PC-3 (cell line): ENCODE data around the gene LMCD1. TPM values are rescaled to one million over a fixed set of nuclear protein-coding genes. Genes with fewer than 3 reads are reported as not detected.
"Not testable (repeated sequence)": the region's sequence is repeated elsewhere in the genome, so short reads cannot be mapped to it uniquely, and the experiment has no call there.

ENCODE experiments used
- ATAC-seq: fragments of 200-7000 bp; cut with Tn5 transposase; 2 replicates; pipeline ENCODE4 v1.9.1; 2020; ENCODE audit warnings: mild to moderate bottlenecking, moderate library complexity
- BruUV-seq: library from RNA; stranded (reverse); fragments of 400-500 nt; replicated peaks from 2 replicates; lab custom pipeline; 2021; lab: Mats Ljungman, UMichigan
- CTCF ChIA-PET: fragments of 300-600 bp; sonication (Branson Sonifier 250); formaldehyde crosslinking; loops from one replicate; lab custom pipeline; 2022; ENCODE audit warnings: antibody characterized with exemption; lab: Charles Lee
- POLR2A ChIA-PET: fragments of 300-600 bp; sonication (Branson Sonifier 250); formaldehyde crosslinking; loops from one replicate; lab custom pipeline; 2022; ENCODE audit warnings: antibody characterized with exemption; ENCODE audit not compliant: unreplicated experiment; lab: Charles Lee
- DNase-seq: peaks from one replicate; pipeline ENCODE4 v3.0.0-alpha.2; 2015
- H2AFZ ChIP-seq: fragments of 300-600 bp; sonication (generic); 2 replicates; pipeline ENCODE4 v1.6.0; 2016; ENCODE audit warnings: antibody characterized with exemption, low read length
- H3F3A ChIP-seq: fragments of 300-600 bp; sonication (generic); one replicate; pipeline ENCODE4 v1.6.0; 2017; ENCODE audit warnings: antibody characterized with exemption, low read length, control low read depth, mild to moderate bottlenecking; ENCODE audit not compliant: unreplicated experiment
- H3K27ac ChIP-seq: fragments of 300-600 bp; sonication (generic); 2 replicates; pipeline ENCODE4 v1.5.1; 2016; ENCODE audit warnings: mild to moderate bottlenecking, low read length
- H3K27me3 ChIP-seq: fragments of 300-600 bp; sonication (generic); 2 replicates; pipeline ENCODE4 v1.6.1; 2016; ENCODE audit warnings: low read length, mixed read lengths
- H3K36me3 ChIP-seq: fragments of 300-600 bp; sonication (generic); 2 replicates; pipeline ENCODE4 v1.6.1; 2016; ENCODE audit warnings: low read depth, mixed run types, low read length, mixed read lengths
- H3K4me1 ChIP-seq: fragments of 300-600 bp; sonication (generic); 2 replicates; pipeline ENCODE4 v1.5.1; 2016; ENCODE audit warnings: low read length; ENCODE audit not compliant: insufficient read depth
- H3K4me2 ChIP-seq: fragments of 300-600 bp; sonication (generic); 2 replicates; pipeline ENCODE4 v1.6.0; 2016; ENCODE audit warnings: low read length
- H3K4me3 ChIP-seq: fragments of 300-600 bp; sonication (generic); 2 replicates; pipeline ENCODE4 v1.5.1; 2016; ENCODE audit warnings: mild to moderate bottlenecking, low read length, mixed read lengths
- H3K79me2 ChIP-seq: fragments of 300-600 bp; sonication (generic); 2 replicates; pipeline ENCODE4 v1.6.1; 2017; ENCODE audit warnings: low read length, mixed read lengths
- H3K9ac ChIP-seq: fragments of 300-600 bp; sonication (generic); 2 replicates; pipeline ENCODE4 v1.6.0; 2016; ENCODE audit warnings: mild to moderate bottlenecking, low read length
- H3K9me2 ChIP-seq: fragments of 300-600 bp; sonication (generic); replicated peaks from 2 replicates; pipeline ENCODE4 v1.6.1; 2016; ENCODE audit warnings: mixed run types, low read length, mixed read lengths
- H3K9me3 ChIP-seq: fragments of 300-600 bp; sonication (generic); 2 replicates; pipeline ENCODE4 v1.6.1; 2016; ENCODE audit warnings: low read length, mixed read lengths
- H4K20me1 ChIP-seq: fragments of 300-600 bp; sonication (generic); 2 replicates; pipeline ENCODE4 v1.6.1; 2016; ENCODE audit warnings: low read length, mixed read lengths
- EZH2 ChIP-seq: fragments of 300-600 bp; sonication (generic); IDR thresholded peaks from one replicate; pipeline ENCODE4 v1.6.1; 2017; ENCODE audit warnings: antibody characterized with exemption, mild to moderate bottlenecking, low read length; ENCODE audit not compliant: unreplicated experiment
- EZH2phosphoT487 ChIP-seq: fragments of 300-600 bp; sonication (generic); IDR thresholded peaks from 2 replicates; pipeline ENCODE4 v1.6.1; 2018; ENCODE audit warnings: mild to moderate bottlenecking, antibody characterized with exemption, low read length, borderline replicate concordance
- intact Hi-C: fragments of 100-400 bp; cut with micrococcal nuclease; formaldehyde crosslinking; loops from 2 replicates; pipeline ENCODE4 v1.9.0; 2023
- total RNA-seq: library from RNA; depleted of rRNA; stranded (reverse); fragments of >200 nt; gene quantifications from 2 replicates; pipeline ENCODE4 v1.2.3, GENCODE V29; 2014
- TF ChIP-seq, protein P1 (sequence below): fragments of 300-600 bp; sonication (generic); conservative IDR thresholded peaks from 2 replicates; pipeline ENCODE4 v1.5.1; 2017; ENCODE audit warnings: antibody characterized with exemption, low read depth, mild to moderate bottlenecking, low read length

The LMCD1 gene
- total RNA-seq, 1 experiment from 2014 or later = 9.1 TPM

DNA sequence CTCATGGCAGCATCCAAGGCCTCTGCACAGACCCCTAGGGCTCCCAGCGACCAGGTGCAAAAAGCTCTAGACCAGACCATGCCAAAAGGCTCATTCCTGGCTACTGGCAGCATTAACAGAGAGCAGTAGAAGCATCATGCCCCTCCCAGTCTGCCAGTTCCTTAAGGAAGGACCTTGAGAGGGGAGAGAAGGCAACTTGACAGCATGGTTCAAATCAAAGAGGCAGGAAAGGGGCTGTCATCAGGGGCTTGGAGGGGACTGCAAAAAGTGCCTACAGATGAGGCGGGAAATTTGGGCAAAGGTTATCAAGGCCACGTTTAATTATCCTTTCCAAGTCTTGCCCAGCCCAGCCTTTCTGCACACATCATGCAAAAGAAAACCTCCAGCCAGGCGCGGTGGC lies 78.3 kb downstream of the LMCD1 start:
- Histone ChIP-seq H3K9me3 (no peaks in the 10 kb centered on the region), H3K36me3 (no peaks in the 10 kb centered on the region), H3F3A (no peaks in the 10 kb centered on the region), H3K27ac (no peak overlapping the region), H3K4me1 (0 out of 2 replicates have a peak, but pooled peaks cover 5% of the 10 kb centered on the region), H2AFZ (no peak overlapping the region), H3K4me2 (no peak overlapping the region), H3K9me2 (no peaks in the 10 kb centered on the region), H3K9ac (no peak overlapping the region), H3K4me3 (no peak overlapping the region), H3K79me2 (no peaks in the 10 kb centered on the region), H3K27me3 (no peaks in the 10 kb centered on the region), H4K20me1 (no peaks in the 10 kb centered on the region)
- DNase-seq = no peak
- no TSS peak for BruUV-seq
- CTCF ChIA-PET = no interaction called here
- POLR2A ChIA-PET = no interaction called here
- no peak for TF ChIP-seq EZH2
- TF ChIP-seq, protein P1, sequence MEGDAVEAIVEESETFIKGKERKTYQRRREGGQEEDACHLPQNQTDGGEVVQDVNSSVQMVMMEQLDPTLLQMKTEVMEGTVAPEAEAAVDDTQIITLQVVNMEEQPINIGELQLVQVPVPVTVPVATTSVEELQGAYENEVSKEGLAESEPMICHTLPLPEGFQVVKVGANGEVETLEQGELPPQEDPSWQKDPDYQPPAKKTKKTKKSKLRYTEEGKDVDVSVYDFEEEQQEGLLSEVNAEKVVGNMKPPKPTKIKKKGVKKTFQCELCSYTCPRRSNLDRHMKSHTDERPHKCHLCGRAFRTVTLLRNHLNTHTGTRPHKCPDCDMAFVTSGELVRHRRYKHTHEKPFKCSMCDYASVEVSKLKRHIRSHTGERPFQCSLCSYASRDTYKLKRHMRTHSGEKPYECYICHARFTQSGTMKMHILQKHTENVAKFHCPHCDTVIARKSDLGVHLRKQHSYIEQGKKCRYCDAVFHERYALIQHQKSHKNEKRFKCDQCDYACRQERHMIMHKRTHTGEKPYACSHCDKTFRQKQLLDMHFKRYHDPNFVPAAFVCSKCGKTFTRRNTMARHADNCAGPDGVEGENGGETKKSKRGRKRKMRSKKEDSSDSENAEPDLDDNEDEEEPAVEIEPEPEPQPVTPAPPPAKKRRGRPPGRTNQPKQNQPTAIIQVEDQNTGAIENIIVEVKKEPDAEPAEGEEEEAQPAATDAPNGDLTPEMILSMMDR = no peak
- no peak for TF ChIP-seq EZH2phosphoT487
- intact Hi-C loops = no loop called here
- no peak for ATAC-seq

DNA sequence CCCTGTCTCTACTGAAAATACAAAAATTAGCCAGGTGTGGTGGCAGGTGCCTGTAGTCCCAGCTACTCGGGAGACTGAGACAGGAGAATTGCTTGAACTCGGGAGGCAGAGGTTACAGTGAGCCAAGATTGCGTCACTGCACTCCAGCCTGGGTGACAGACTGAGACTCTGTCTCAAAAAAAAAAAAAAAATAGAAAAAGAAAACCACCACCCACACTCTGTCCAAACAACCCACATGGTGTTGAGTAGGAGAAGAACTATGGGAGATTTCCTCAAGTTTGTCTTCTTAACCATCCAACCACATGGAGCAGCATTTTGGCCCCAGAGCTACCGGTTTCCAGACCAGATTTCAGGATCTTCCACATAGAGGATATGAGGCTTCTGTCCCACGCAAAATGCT lies 78.8 kb downstream of the LMCD1 start:
- H3K9me2 ChIP-seq, H3K27me3 ChIP-seq, H3K9ac ChIP-seq, H3K4me2 ChIP-seq, H2AFZ ChIP-seq, BruUV-seq, H4K20me1 ChIP-seq, H3K36me3 ChIP-seq, H3K4me3 ChIP-seq, H3F3A ChIP-seq, H3K79me2 ChIP-seq, POLR2A ChIA-PET, H3K4me1 ChIP-seq, H3K27ac ChIP-seq, CTCF ChIA-PET, DNase-seq, H3K9me3 ChIP-seq, intact Hi-C loops, ATAC-seq: not testable (repeated sequence)

DNA sequence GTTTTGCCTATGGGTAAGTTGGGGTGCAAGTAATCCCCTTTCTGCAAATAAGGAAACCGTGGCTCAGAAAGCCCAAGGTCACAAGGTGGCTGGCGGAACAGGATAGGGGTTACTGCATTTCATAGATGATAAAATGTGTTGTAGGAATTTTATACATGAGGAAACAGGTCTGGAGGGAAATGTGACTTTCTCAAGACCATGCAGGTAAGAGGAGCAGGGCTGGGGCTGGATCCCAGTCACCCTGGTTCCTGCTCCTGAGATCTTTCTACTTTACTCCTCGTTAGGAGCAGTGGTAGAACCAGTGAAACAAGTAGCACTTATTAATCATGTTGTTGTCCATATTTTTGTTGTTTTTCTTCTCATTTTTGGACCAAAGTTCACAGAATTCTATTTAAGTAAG lies 79.8 kb downstream of the LMCD1 start:
- Histone ChIP-seq H4K20me1 (no peaks in the 10 kb centered on the region), H3K4me2 (no peak overlapping the region), H3K4me3 (no peak overlapping the region), H3K27ac (no peak overlapping the region), H3K27me3 (no peaks in the 10 kb centered on the region), H3K36me3 (no peaks in the 10 kb centered on the region), H3K9me3 (no peaks in the 10 kb centered on the region; the same call in 1 of the 2 replicates), H3K9ac (no peak overlapping the region), H3F3A (no peaks in the 10 kb centered on the region), H3K79me2 (no peaks in the 10 kb centered on the region), H2AFZ (no peak overlapping the region), H3K4me1 (no peaks in the 10 kb centered on the region), H3K9me2 (no peaks in the 10 kb centered on the region)
- ChIA-PET CTCF (no interaction called here), POLR2A (no interaction called here)
- no TSS peak for BruUV-seq
- intact Hi-C loops = no loop called here
- no peak for DNase-seq
- no peak for ATAC-seq
- TF ChIP-seq EZH2 (no peak), EZH2phosphoT487 (no peak)
- TF ChIP-seq, protein P1 = no peak
